HCT116 (cell line): Measurements from ENCODE around the gene OR5A2. TPM values are rescaled to one million over a fixed set of nuclear protein-coding genes. Genes with fewer than 3 reads are reported as not detected.

Experiments
- ATAC-seq: fragments of 200-7000 bp; cut with Tn5 transposase; 2 replicates; pipeline ENCODE4 v1.9.1; 2020; ENCODE audit warnings: mild to moderate bottlenecking, moderate library complexity
- BruUV-seq: library from RNA; stranded (reverse); fragments of 400-500 nt; replicated peaks from 2 replicates; lab custom pipeline; 2021; lab: Mats Ljungman, UMichigan
- CTCF ChIA-PET: fragments of 300-600 bp; sonication (Branson Sonifier 250); formaldehyde crosslinking; loops from one replicate; lab custom pipeline; 2021; ENCODE audit warnings: antibody characterized with exemption; lab: Charles Lee
- POLR2A ChIA-PET: fragments of 300-600, 350-600 bp; sonication (Branson Sonifier 250); formaldehyde crosslinking; loops from one replicate; lab custom pipeline; 2021; ENCODE audit warnings: antibody characterized with exemption; lab: Charles Lee
- RAD21 ChIA-PET, 2 experiments: fragments of 300-600 bp; sonication (Branson Sonifier 250); formaldehyde crosslinking; loops; one replicate each; lab custom pipeline; 2023; ENCODE audit warnings: low total read pairs in 2 of 2; ENCODE audit not compliant: uncharacterized antibody in 2 of 2, unreplicated experiment in 2 of 2, low non-redundant PET in 1 of 2; lab: Charles Lee
- DNase-seq: peaks from one replicate; pipeline ENCODE4 v3.0.0-alpha.2; 2010; ENCODE audit warnings: low read depth, low spot score
- H2AFZ ChIP-seq: fragments of 200-600 bp; shearing (Covaris generic), sonication (generic); 2 replicates; pipeline ENCODE4 v1.6.1; 2017; ENCODE audit warnings: low read depth, mixed run types, mixed read lengths, antibody characterized with exemption, low read length; ENCODE audit not compliant: poor library complexity, severe bottlenecking
- H3K27ac ChIP-seq: 2 replicates; pipeline ENCODE4 v1.5.1; 2012; ENCODE audit warnings: low read depth, low read length
- H3K27me3 ChIP-seq: fragments of 200-600 bp; sonication (generic); 2 replicates; pipeline ENCODE4 v1.6.1; 2016; ENCODE audit warnings: mixed run types, low read length, mixed read lengths; ENCODE audit not compliant: insufficient read depth
- H3K36me3 ChIP-seq, 2 experiments: fragments of 200-500 bp in 1 of 2; fragments of 200-600 bp in 1 of 2; sonication (Bioruptor generic) in 1 of 2; sonication (generic) in 1 of 2; 2 replicates each; pipeline versions ENCODE4 v1.5.1 to v1.6.1; 2014 to 2016; ENCODE audit warnings: low read length in 2 of 2, inconsistent platforms in 1 of 2, mixed read lengths in 1 of 2, mixed run types in 1 of 2; ENCODE audit not compliant: insufficient read depth in 2 of 2, control insufficient read depth in 1 of 2
- H3K4me1 ChIP-seq, 2 experiments: fragments of 200-600 bp in 1 of 2; sonication (generic) in 1 of 2; 2 replicates each; pipeline versions ENCODE4 v1.5.1 to v1.6.1; 2012 to 2017; ENCODE audit warnings: low read length in 2 of 2, inconsistent platforms in 1 of 2, mild to moderate bottlenecking in 1 of 2, mixed read lengths in 1 of 2, mixed run types in 1 of 2, moderate library complexity in 1 of 2; ENCODE audit not compliant: insufficient read depth in 2 of 2, control insufficient read depth in 1 of 2
- H3K4me2 ChIP-seq: fragments of 200-600 bp; sonication (generic); 2 replicates; pipeline ENCODE4 v1.6.1; 2017; ENCODE audit warnings: mixed run types, low read length, mixed read lengths
- H3K4me3 ChIP-seq, 2 experiments: fragments of 200-600 bp in 1 of 2; sonication (generic) in 1 of 2; replicated peaks in 1 of 2; 2 replicates each; pipeline ENCODE4 v1.5.1; 2011 to 2016; ENCODE audit warnings: low read length in 2 of 2, control low read depth in 1 of 2, low read depth in 1 of 2, mild to moderate bottlenecking in 1 of 2, mixed read lengths in 1 of 2, mixed run types in 1 of 2
- H3K79me2 ChIP-seq: fragments of 200-600 bp; sonication (generic); 2 replicates; pipeline ENCODE4 v1.6.1; 2017; ENCODE audit warnings: mild to moderate bottlenecking, mixed run types, low read length, moderate library complexity, mixed read lengths; ENCODE audit not compliant: insufficient read depth
- H3K9ac ChIP-seq: fragments of 200-600 bp; sonication (generic); 2 replicates; pipeline ENCODE4 v1.6.1; 2016; ENCODE audit warnings: low read length, mixed read lengths
- H3K9me2 ChIP-seq: fragments of 200-600 bp; sonication (generic), shearing (Covaris generic); 2 replicates; pipeline ENCODE4 v1.6.1; 2017; ENCODE audit warnings: mixed run types, mild to moderate bottlenecking, moderate library complexity; ENCODE audit not compliant: insufficient read depth
- H3K9me3 ChIP-seq, 2 experiments: fragments of 200-500 bp in 1 of 2; fragments of 200-600 bp in 1 of 2; sonication (Bioruptor generic) in 1 of 2; sonication (generic) in 1 of 2; 2 replicates each; pipeline ENCODE4 v1.6.1; 2014 to 2017; ENCODE audit warnings: low read length in 2 of 2, mixed read lengths in 2 of 2, inconsistent platforms in 1 of 2, low read depth in 1 of 2, mild to moderate bottlenecking in 1 of 2, mixed run types in 1 of 2, moderate library complexity in 1 of 2; ENCODE audit not compliant: control insufficient read depth in 1 of 2, insufficient read depth in 1 of 2
- H4K20me1 ChIP-seq: fragments of 200-600 bp; sonication (generic), shearing (Covaris generic); 2 replicates; pipeline ENCODE4 v1.6.1; 2017; ENCODE audit warnings: mixed run types, mild to moderate bottlenecking, moderate library complexity; ENCODE audit not compliant: insufficient read depth
- CBX3 ChIP-seq: IDR thresholded peaks from 2 replicates; pipeline ENCODE4 v1.6.1; 2012; ENCODE audit warnings: low read depth
- CEBPB ChIP-seq: IDR thresholded peaks from 2 replicates; pipeline ENCODE4 v1.6.1; 2012; ENCODE audit warnings: low read depth
- EGR1 ChIP-seq: IDR thresholded peaks from 2 replicates; pipeline ENCODE4 v1.6.1; 2012; ENCODE audit warnings: low read depth
- EZH2phosphoT487 ChIP-seq: fragments of 200-600 bp; IDR thresholded peaks from 2 replicates; pipeline ENCODE4 v1.6.1; 2018; ENCODE audit warnings: antibody characterized with exemption, borderline replicate concordance
- MAX ChIP-seq: IDR thresholded peaks from 2 replicates; pipeline ENCODE4 v1.6.1; 2012
- POLR2A ChIP-seq: IDR thresholded peaks from 2 replicates; pipeline ENCODE4 v1.7.0; 2011; ENCODE audit warnings: borderline replicate concordance; ENCODE audit not compliant: insufficient read depth, insufficient read length; ENCODE audit errors: extremely low read depth
- POLR2AphosphoS5 ChIP-seq: IDR thresholded peaks from 2 replicates; pipeline ENCODE4 v1.6.1; 2011; ENCODE audit warnings: mild to moderate bottlenecking, low read depth, low read length, moderate library complexity
- RAD21 ChIP-seq: IDR thresholded peaks from 2 replicates; pipeline ENCODE4 v1.6.1; 2012; ENCODE audit warnings: low read depth, mild to moderate bottlenecking
- SIN3A ChIP-seq: IDR thresholded peaks from 2 replicates; pipeline ENCODE4 v1.6.1; 2012; ENCODE audit warnings: low read depth
- SP1 ChIP-seq: IDR thresholded peaks from 2 replicates; pipeline ENCODE4 v1.6.1; 2012; ENCODE audit warnings: low read depth
- TCF7L2 ChIP-seq: IDR thresholded peaks from 2 replicates; pipeline ENCODE4 v1.7.0; 2011; ENCODE audit warnings: borderline replicate concordance, inconsistent platforms; ENCODE audit not compliant: insufficient read depth, insufficient read length; ENCODE audit errors: extremely low read depth
- ZFX ChIP-seq: fragments of 450-650 bp; IDR thresholded peaks from 2 replicates; pipeline ENCODE4 v1.6.1; 2017
- ZNF274 ChIP-seq: fragments of 200-500 bp; sonication (Bioruptor generic); IDR thresholded peaks from 2 replicates; pipeline ENCODE4 v1.6.1; 2014; ENCODE audit warnings: mild to moderate bottlenecking, low read depth, low read length, inconsistent platforms
- intact Hi-C: fragments of 100-400 bp; cut with micrococcal nuclease; formaldehyde crosslinking; loops from 2 replicates; pipeline ENCODE4 v1.10.0; 2022
- total RNA-seq: library from RNA; stranded (reverse); gene quantifications from one replicate; pipeline ENCODE4 v1.2.1, GENCODE V29; 2021; ENCODE audit not compliant: unreplicated experiment
- TF ChIP-seq, protein P1 (sequence below), 3 experiments: fragments of 200-600 bp in 1 of 3; sonication (generic) in 1 of 3; IDR thresholded peaks in 2 of 3; conservative IDR thresholded peaks in 1 of 3; 2 replicates each; pipeline ENCODE4 v1.5.1; 2012 to 2017; ENCODE audit warnings: low read depth in 2 of 3, low read length in 2 of 3, antibody characterized with exemption in 1 of 3, borderline replicate concordance in 1 of 3, control low read depth in 1 of 3, mild to moderate bottlenecking in 1 of 3, mixed read lengths in 1 of 3, mixed run types in 1 of 3, moderate library complexity in 1 of 3; ENCODE audit not compliant: insufficient read depth in 1 of 3
- TF ChIP-seq, protein P2 (sequence below): IDR thresholded peaks from 2 replicates; pipeline ENCODE4 v1.6.1; 2012; ENCODE audit warnings: low read depth

Gene OR5A2
- total RNA-seq, 1 experiment from 2014 or later: not detected

GRCh38 chr11:59368238-59369022 lies 57.8 kb downstream of the OR5A2 start:
- Histone ChIP-seq H2AFZ (no peak overlapping the region), H3K27ac (no peak overlapping the region), H3K79me2 (no peaks in the 10 kb centered on the region), H4K20me1 (no peaks in the 10 kb centered on the region), H3K9me3 (no peaks in the 10 kb centered on the region), H3K4me1 (no peaks in the 10 kb centered on the region), H3K9me2 (no peaks in the 10 kb centered on the region), H3K36me3 (no peaks in the 10 kb centered on the region), H3K27me3 (no peaks in the 10 kb centered on the region), H3K4me3 (no peak overlapping the region), H3K4me2 (no peak overlapping the region), H3K9ac (no peak overlapping the region)
- ChIA-PET CTCF (no interaction called here), POLR2A (no interaction called here), RAD21 (no interaction called here)
- TF ChIP-seq CEBPB (no peak), EGR1 (no peak), MAX (no peak), ZFX (no peak), SP1 (no peak), RAD21 (no peak), SIN3A (no peak), TCF7L2 (no peak), EZH2phosphoT487 (no peak), POLR2AphosphoS5 (no peak), CBX3 (no peak), POLR2A (no peak), ZNF274 (no peak)
- TF ChIP-seq, protein P1, sequence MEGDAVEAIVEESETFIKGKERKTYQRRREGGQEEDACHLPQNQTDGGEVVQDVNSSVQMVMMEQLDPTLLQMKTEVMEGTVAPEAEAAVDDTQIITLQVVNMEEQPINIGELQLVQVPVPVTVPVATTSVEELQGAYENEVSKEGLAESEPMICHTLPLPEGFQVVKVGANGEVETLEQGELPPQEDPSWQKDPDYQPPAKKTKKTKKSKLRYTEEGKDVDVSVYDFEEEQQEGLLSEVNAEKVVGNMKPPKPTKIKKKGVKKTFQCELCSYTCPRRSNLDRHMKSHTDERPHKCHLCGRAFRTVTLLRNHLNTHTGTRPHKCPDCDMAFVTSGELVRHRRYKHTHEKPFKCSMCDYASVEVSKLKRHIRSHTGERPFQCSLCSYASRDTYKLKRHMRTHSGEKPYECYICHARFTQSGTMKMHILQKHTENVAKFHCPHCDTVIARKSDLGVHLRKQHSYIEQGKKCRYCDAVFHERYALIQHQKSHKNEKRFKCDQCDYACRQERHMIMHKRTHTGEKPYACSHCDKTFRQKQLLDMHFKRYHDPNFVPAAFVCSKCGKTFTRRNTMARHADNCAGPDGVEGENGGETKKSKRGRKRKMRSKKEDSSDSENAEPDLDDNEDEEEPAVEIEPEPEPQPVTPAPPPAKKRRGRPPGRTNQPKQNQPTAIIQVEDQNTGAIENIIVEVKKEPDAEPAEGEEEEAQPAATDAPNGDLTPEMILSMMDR (IDR thresholded peaks at IDR 0.05 in 2 of 3, conservative IDR thresholded peaks at IDR 0.05 in 1 of 3; ENCODE audit: borderline replicate concordance in 1 of 3, insufficient read depth in 1 of 3, low read depth in 2 of 3, low read length in 2 of 3): no peak
- TF ChIP-seq, protein P2, sequence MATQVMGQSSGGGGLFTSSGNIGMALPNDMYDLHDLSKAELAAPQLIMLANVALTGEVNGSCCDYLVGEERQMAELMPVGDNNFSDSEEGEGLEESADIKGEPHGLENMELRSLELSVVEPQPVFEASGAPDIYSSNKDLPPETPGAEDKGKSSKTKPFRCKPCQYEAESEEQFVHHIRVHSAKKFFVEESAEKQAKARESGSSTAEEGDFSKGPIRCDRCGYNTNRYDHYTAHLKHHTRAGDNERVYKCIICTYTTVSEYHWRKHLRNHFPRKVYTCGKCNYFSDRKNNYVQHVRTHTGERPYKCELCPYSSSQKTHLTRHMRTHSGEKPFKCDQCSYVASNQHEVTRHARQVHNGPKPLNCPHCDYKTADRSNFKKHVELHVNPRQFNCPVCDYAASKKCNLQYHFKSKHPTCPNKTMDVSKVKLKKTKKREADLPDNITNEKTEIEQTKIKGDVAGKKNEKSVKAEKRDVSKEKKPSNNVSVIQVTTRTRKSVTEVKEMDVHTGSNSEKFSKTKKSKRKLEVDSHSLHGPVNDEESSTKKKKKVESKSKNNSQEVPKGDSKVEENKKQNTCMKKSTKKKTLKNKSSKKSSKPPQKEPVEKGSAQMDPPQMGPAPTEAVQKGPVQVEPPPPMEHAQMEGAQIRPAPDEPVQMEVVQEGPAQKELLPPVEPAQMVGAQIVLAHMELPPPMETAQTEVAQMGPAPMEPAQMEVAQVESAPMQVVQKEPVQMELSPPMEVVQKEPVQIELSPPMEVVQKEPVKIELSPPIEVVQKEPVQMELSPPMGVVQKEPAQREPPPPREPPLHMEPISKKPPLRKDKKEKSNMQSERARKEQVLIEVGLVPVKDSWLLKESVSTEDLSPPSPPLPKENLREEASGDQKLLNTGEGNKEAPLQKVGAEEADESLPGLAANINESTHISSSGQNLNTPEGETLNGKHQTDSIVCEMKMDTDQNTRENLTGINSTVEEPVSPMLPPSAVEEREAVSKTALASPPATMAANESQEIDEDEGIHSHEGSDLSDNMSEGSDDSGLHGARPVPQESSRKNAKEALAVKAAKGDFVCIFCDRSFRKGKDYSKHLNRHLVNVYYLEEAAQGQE: no peak
- BruUV-seq: no TSS peak
- intact Hi-C loops: no loop called here
- ATAC-seq: no peak
- no peak for DNase-seq
